Activated T-cell treated with anti-CD3 and anti-CD28 coated beads for 48 hours (primary cell): ENCODE measurements around the gene SHCBP1L.

Source experiments
- DNase-seq: peaks from one replicate; pipeline ENCODE4 v3.0.0-alpha.2; 2020; ENCODE audit warnings: low read depth

SHCBP1L gene

DNA sequence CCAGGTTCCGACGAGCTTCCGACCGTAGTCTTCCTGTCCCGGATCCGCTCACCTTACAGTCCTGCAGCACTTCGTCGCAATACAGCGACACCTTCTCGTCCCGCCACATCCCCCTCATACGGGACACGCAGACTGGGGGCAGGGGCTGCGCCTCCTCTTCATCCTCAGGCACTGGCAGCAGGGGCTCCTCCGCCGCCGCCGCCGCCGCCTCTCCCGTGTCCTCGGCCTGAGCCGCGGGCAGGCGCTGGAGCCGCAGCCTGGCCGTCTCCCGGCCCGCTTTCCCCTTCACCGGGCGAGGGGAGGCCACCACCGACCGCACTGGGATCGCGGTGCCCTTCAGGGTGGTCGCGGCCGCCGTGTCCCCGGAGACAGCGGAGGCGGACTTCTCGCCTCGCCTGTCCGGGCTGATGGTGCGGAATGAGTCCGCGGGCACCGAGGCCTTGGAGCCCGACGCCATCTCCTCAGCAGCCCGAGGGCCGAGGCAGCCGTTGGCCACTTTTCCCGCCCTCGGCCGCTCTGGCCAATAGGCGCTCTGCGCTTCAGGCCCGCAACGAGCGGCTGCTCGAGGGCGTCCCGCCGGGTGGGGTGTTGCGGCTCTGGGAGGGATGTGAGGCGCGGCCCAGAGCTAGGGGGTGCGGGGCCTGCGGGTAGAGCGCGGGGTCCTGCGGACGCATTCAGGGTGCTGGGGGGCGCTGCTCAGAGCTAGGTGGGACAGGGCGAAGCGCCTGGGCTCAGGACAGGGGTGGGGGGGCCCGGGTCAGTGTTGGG, at the start of gene SHCBP1L:
TSS of gene SHCBP1L (minus strand) at position 490 of the 768 bp plus-strand sequence. CDS start at position 457, 33 bp downstream.
- no peak for DNase-seq

DNA sequence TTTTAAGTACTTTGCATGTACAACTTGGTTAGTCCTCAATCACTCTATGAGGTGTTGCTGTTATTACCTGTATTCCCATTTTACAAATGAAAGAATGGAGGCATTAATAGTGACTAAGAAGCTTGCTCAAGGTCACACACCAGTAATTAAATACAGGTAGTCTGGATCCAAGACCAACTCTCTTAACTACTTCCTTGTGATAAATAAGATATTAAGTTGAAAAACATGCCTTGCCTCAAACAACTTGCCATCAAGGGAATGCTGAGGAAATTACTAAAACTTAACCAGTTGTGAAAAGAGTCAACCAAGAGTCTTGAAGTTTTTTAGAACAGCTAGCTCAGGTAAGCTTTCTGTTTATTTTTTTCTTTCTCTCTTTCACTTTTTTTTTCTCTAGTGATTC, 49.3 kb upstream of the SHCBP1L start:
- DNase-seq, result no peak

GRCh38 chr1:183000167-183000962, 47.4 kb upstream of the SHCBP1L start:
- no peak for DNase-seq

GRCh38 chr1:182998482-182998881, 45.5 kb upstream of the SHCBP1L start:
- no peak for DNase-seq

- DNase-seq, result no peak
Measured at GRCh38 chr1:182996816-182997215, 43.9 kb upstream of the SHCBP1L start.

GRCh38 chr1:182995894-182996293, 42.9 kb upstream of the SHCBP1L start:
- no peak for DNase-seq

DNA sequence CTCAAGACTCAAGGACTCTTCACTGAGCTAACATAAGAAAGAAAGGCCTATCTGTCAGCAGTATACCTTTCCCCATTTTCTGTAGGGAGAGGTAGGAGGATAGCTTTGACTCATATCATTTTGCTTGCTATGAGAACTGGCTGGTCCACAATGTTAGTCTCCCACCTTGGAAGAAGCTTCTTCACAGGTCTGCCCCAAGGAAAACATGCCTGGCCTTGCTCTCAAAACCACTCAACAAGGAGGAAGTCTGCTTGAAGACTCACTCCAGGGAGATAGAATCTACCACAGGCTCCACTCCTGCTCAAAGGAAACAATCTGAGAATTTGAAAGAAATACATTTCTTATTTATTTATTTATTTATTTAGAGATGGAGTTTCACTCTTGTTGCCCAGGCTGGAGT, 40.8 kb upstream of the SHCBP1L start:
- no peak for DNase-seq

- DNase-seq, result no peak
Measured at GRCh38 chr1:182990413-182991144, 37.6 kb upstream of the SHCBP1L start.

- no peak for DNase-seq
Measured at GRCh38 chr1:182985876-182986275, 32.9 kb upstream of the SHCBP1L start.

DNA sequence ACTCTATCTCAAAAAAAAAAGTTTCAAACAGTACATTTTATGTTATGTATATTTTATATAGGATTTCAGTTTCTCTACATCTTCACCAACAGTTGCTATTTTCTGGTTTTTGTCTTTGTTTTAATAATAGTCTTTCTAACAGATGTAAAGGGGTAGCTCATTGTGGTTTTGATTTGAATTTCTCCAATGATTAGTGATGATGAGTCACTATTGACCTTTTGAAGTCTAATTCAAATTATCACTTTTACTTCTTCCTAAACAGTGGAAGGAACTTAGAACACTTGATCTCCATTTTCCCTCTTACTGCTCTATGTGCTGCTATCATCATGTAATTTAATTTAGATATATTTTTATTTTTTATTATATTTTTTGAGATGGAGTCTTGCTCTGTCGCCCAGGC, 31.7 kb upstream of the SHCBP1L start:
- no peak for DNase-seq

DNA sequence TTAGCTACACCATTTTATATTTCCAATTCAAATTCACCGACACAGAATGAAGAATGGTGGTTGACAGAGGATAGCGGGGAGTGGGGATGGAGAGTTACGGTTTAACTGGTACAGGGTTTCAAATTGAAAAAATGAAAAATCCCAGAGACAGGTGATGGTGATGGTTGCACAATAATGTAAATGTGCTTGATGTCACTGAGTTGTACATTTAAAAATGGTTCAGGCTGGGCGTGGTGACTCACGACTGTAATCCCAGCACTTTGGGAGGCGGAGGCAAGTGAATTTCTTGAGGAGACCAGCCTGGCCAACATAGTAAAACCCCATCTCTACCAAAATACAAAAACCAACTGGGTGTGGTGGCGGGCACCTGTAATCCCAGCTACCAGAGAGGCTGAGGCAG, 31.2 kb upstream of the SHCBP1L start:
- no peak for DNase-seq

DNA sequence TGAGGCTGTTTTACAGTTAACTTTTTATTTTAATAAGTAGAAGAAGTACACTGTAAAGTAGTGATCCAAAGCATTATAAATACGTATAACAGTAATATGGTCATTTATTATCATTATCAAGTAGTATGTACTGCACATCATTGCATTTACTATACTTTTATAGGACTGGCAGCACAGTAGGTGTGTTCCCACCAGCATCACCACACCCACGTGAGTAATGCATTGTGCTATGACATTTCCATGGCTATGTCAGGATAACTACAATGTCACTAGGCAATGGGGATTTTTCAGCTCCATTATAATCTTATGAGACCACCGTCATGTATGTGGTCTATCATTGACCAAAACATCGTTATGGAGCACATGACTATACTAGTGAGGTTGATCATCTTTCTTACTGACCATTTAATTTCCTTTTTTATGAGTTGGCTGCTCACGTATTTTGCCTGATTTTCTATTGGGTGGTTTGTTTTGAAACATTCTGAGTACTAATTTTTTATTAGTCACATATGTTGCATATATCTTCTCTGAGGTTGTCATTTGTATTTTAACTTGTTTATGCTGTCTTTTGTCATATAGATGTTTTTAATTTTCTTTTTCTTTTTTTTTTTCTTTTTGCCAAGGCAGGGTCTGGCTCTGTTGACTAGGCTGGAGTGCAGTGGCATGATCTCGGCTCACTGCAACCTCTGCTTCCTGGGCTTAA, 25.3 kb upstream of the SHCBP1L start:
- no peak for DNase-seq

DNA sequence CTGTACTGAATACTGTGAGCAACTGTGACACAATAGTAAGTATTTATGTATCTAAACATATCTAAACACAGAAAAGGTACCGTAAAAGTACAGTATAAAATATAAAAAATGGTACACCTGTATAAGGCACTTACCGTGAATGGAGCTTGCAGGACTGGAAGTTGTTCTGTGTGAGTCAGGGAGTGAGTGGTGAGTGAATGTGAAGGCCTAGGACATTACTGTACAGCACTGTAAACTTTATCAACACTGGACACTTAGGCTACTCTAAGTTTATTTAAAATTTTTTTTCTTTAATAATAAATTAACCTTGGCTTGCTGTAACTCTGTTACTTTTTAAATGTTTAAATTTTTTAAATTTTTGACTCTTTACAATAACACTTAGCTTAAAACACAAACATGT, 24.5 kb upstream of the SHCBP1L start:
- DNase-seq, result no peak

DNA sequence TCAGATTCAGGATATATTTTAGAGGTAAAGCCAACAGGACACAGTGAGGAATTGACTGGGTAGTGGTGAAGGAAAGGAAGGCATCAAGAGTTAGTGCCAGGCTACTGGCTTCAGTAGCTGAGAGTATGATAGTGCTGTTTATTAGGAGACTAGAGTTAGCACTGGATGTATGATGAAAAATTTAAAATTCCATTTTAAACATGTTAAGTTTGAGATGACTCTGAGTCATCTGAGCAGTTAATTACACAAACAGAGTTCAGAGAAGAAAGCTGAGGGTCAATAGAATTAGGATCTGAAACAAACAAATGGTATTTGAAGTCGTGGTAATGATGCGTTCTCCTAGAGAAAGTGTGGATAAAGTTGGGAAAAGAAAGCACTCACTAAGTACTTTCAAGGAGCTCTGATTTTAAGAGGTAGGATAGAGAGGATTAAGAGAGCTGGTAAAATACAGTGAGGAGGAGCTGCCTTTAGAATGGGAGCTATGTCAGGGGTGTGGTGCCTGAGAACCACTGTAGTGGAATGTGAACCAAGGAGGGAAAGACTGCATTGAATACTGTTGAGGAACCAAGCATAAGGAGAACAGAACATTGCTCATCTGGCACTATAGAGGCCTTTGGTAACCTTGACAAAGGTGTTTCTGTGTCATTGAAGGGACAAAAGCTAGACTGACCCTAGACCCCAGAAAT, 21.7 kb upstream of the SHCBP1L start:
- no peak for DNase-seq

DNA sequence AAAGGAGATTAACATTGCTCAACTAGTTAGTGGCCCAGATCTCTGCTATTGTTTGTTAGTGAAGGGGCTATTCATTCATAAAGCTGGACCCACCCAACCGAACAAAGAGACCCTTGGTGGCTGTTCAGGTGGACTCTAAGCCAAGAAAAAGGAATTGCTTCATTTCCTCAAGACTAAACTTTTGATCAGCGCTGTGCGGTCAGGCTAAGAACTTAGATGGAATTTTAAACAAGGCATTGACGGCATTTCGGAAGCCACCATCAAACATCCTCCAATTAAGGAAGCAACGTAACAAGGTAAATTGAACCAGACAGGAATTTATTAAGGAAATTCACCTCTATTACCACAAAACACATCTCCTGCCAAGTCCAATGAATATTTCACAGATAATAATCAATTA, 19.9 kb upstream of the SHCBP1L start:
- DNase-seq, result no peak

DNA sequence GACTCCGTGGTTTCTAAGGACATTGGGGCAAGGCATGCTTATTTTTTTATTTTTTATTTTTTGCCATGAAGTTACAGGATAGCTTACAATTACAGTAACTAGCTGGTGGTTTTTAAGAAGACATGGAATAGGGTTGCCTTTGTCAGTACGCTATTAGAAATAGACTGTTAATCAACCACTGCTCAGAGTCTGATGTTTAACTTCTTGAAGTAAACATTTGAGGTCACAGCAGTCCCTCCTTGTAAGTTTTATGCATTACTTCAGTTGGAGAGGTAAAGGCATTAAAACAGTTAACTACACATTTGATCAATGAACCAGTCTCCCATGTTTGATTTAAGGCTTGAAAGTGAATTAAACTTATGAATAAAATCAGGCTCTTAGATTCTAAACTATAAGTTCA, 19.3 kb upstream of the SHCBP1L start:
- no peak for DNase-seq

- no peak for DNase-seq
Measured at GRCh38 chr1:182971219-182971618, 18.3 kb upstream of the SHCBP1L start.

GRCh38 chr1:182968836-182969734, 16.1 kb upstream of the SHCBP1L start:
- no peak for DNase-seq

GRCh38 chr1:182968151-182968741, 15.3 kb upstream of the SHCBP1L start:
- no peak for DNase-seq

GRCh38 chr1:182965861-182966260, 12.9 kb upstream of the SHCBP1L start:
- no peak for DNase-seq
